ENCODE measurements around the gene TTC33. TPM values are rescaled to one million over a fixed set of nuclear protein-coding genes. Genes with fewer than 3 reads are reported as not detected.

Gene TTC33
- total RNA-seq, 3 donors from 2014 or later = 17.6 to 28.1 (median 18.4) TPM

GRCh38 chr5:40682154-40683017 is 73.4 kb downstream of the TTC33 start:
- no peak for DNase-seq (ENCODE audit: low spot score in 2 of 2)
- intact Hi-C loops (cut with DNase I; ENCODE audit: low total_unique reads) = no loop called here
- Histone ChIP-seq H3K27me3 (no peaks in the 10 kb centered on the region), H3K4me1 (peaks cover 0 to 3% of the 10 kb centered on the region in 2 donors), H3K9me3 (no peaks in the 10 kb centered on the region), H3K36me3 (no peaks in the 10 kb centered on the region), H3K27ac (peak overlapping the region; percentile 95 to 97), H3K4me3 (peak overlapping the region; percentile 82 to 90 (median 83))
- TF ChIP-seq POLR2A (IDR thresholded peaks at IDR 0.05) = no peak
- TF ChIP-seq POLR2AphosphoS5 (IDR thresholded peaks at IDR 0.05) = peak in 1 of 3 donors; percentile 51

GRCh38 chr5:40681363-40682153 is 74.2 kb downstream of the TTC33 start:
- H3K36me3 ChIP-seq = no peaks in the 10 kb centered on the region
- TF ChIP-seq CTCF (IDR thresholded peaks at IDR 0.05) (no peak), POLR2A (IDR thresholded peaks at IDR 0.05) (no peak), POLR2AphosphoS5 (IDR thresholded peaks at IDR 0.05) (no peak)
- peak overlapping the region; percentile 95 to 97 for H3K27ac ChIP-seq
- intact Hi-C loops (cut with DNase I; ENCODE audit: low total_unique reads) = no loop called here
- peaks cover 0 to 6% of the 10 kb centered on the region in 2 donors for H3K4me1 ChIP-seq
- H3K27me3 ChIP-seq = no peaks in the 10 kb centered on the region
- no peaks in the 10 kb centered on the region for H3K9me3 ChIP-seq
- DNase-seq (ENCODE audit: low spot score in 2 of 2) = no peak
- peak overlapping the region; percentile 82 to 90 (median 83) for H3K4me3 ChIP-seq

- Histone ChIP-seq H3K36me3 (no peaks in the 10 kb centered on the region), H3K9me3 (no peaks in the 10 kb centered on the region), H3K27ac (peak overlapping the region; percentile 95 to 97), H3K4me1 (peaks cover 0 to 6% of the 10 kb centered on the region in 2 donors), H3K27me3 (no peaks in the 10 kb centered on the region), H3K4me3 (peak overlapping the region; percentile 82 to 90 (median 83))
- TF ChIP-seq CTCF (IDR thresholded peaks at IDR 0.05) = peak in 1 of 3 donors; percentile 8
- no peak for TF ChIP-seq POLR2A (IDR thresholded peaks at IDR 0.05)
- peak in 1 of 3 donors; percentile 13 for TF ChIP-seq POLR2AphosphoS5 (IDR thresholded peaks at IDR 0.05)
- intact Hi-C loops (cut with DNase I; ENCODE audit: low total_unique reads) = no loop called here
- DNase-seq (ENCODE audit: low spot score in 2 of 2) = no peak
These were observed 74.9 kb downstream of the TTC33 start for GRCh38 chr5:40680741-40681362.

- Histone ChIP-seq H3K4me1 (peaks cover 0 to 6% of the 10 kb centered on the region in 2 donors), H3K4me3 (peak within 1 kb of the TSS; percentile 82 to 90 (median 83)), H3K9me3 (no peaks in the 10 kb centered on the region), H3K27me3 (no peaks in the 10 kb centered on the region), H3K27ac (peak within 1 kb of the TSS; percentile 95 to 97), H3K36me3 (no peaks in the 10 kb centered on the region)
- intact Hi-C loops (cut with DNase I; ENCODE audit: low total_unique reads) = no loop called here
- TF ChIP-seq POLR2AphosphoS5 (IDR thresholded peaks at IDR 0.05) (peak in 1 of 3 donors; percentile 77), CTCF (IDR thresholded peaks at IDR 0.05) (peak in 1 of 3 donors; percentile 11), POLR2A (IDR thresholded peaks at IDR 0.05) (peak; percentile 76)
- no peak for DNase-seq (ENCODE audit: low spot score in 2 of 2)
These were observed 75.7 kb downstream of the TTC33 start, which contains the start of gene PTGER4 for GRCh38 chr5:40679913-40680681. Gene PTGER4 (plus strand): TSS chr5:40679915. CDS start chr5:40680994, 1,079 bp downstream.
